ENCODE results near the gene CAPZB.

The CAPZB gene

GRCh38 chr1:19404748-19405147 lies 80.6 kb downstream of the CAPZB start:
- no peak overlapping the region for H3K4me3 Mint-ChIP-seq

GRCh38 chr1:19403256-19403655 lies 82.1 kb downstream of the CAPZB start:
- H3K27ac Mint-ChIP-seq = peak overlapping the region in 1 of 2 donors; percentile 2
- H3K4me3 Mint-ChIP-seq = no peak overlapping the region
- peaks cover 94% of the 10 kb centered on the region for H3K4me1 Mint-ChIP-seq
- ATAC-seq (no peak), DNase-seq (no peak)
- no peaks in the 10 kb centered on the region for H3K27me3 Mint-ChIP-seq
- H3K9me3 Mint-ChIP-seq = no peaks in the 10 kb centered on the region

More at GRCh38 chr1:19404748-19405147, 80.6 kb downstream of the CAPZB start:
- ATAC-seq (no peak), DNase-seq (no peak)
- Mint-ChIP-seq H3K27me3 (no peaks in the 10 kb centered on the region), H3K4me1 (peaks cover 91% of the 10 kb centered on the region), H3K9me3 (no peaks in the 10 kb centered on the region), H3K27ac (peak overlapping the region; percentile 36 to 65)

- H3K27me3 Mint-ChIP-seq = no peaks in the 10 kb centered on the region
- no peak for DNase-seq
- H3K4me1 Mint-ChIP-seq = peaks cover 91% of the 10 kb centered on the region
- no peak for ATAC-seq
- H3K4me3 Mint-ChIP-seq = no peak overlapping the region
- no peak overlapping the region for H3K27ac Mint-ChIP-seq
- no peaks in the 10 kb centered on the region for H3K9me3 Mint-ChIP-seq
Observed at GRCh38 chr1:19402031-19402813, 83.1 kb downstream of the CAPZB start.

GRCh38 chr1:19401535-19401889 lies 83.8 kb downstream of the CAPZB start:
- Mint-ChIP-seq H3K27ac (no peak overlapping the region), H3K27me3 (no peaks in the 10 kb centered on the region), H3K4me1 (peaks cover 89% of the 10 kb centered on the region), H3K4me3 (no peak overlapping the region), H3K9me3 (no peaks in the 10 kb centered on the region)
- DNase-seq = no peak
- no peak for ATAC-seq

- no peak for ATAC-seq
- Mint-ChIP-seq H3K9me3 (no peaks in the 10 kb centered on the region), H3K27me3 (no peaks in the 10 kb centered on the region), H3K4me1 (peaks cover 89% of the 10 kb centered on the region), H3K4me3 (no peak overlapping the region), H3K27ac (no peak overlapping the region)
- no peak for DNase-seq
Observed at GRCh38 chr1:19400875-19401534, 84.3 kb downstream of the CAPZB start.

GRCh38 chr1:19400192-19400611 lies 85.1 kb downstream of the CAPZB start:
- Mint-ChIP-seq H3K4me3 (no peak overlapping the region), H3K9me3 (no peaks in the 10 kb centered on the region), H3K4me1 (peaks cover 89% of the 10 kb centered on the region), H3K27ac (no peak overlapping the region), H3K27me3 (no peaks in the 10 kb centered on the region)
- DNase-seq (no peak), ATAC-seq (no peak)

GRCh38 chr1:19398309-19398760 lies 87.0 kb downstream of the CAPZB start:
- Mint-ChIP-seq H3K4me3 (no peak overlapping the region), H3K4me1 (peaks cover 94% of the 10 kb centered on the region), H3K27me3 (no peaks in the 10 kb centered on the region), H3K9me3 (no peaks in the 10 kb centered on the region), H3K27ac (peak overlapping the region in 1 of 2 donors; percentile 59)
- ATAC-seq = no peak
- DNase-seq = no peak

GRCh38 chr1:19397217-19397945 lies 88.0 kb downstream of the CAPZB start:
- peak overlapping the region in 1 of 2 donors; percentile 79 for H3K27ac Mint-ChIP-seq
- ATAC-seq = no peak
- H3K4me3 Mint-ChIP-seq = no peak overlapping the region
- no peak for DNase-seq
- H3K9me3 Mint-ChIP-seq = no peaks in the 10 kb centered on the region
- H3K27me3 Mint-ChIP-seq = no peaks in the 10 kb centered on the region
- H3K4me1 Mint-ChIP-seq = peaks cover 94% of the 10 kb centered on the region

- ATAC-seq = no peak
- no peaks in the 10 kb centered on the region for H3K27me3 Mint-ChIP-seq
- H3K4me3 Mint-ChIP-seq = no peak overlapping the region
- no peak overlapping the region for H3K27ac Mint-ChIP-seq
- peaks cover 95% of the 10 kb centered on the region for H3K4me1 Mint-ChIP-seq
- DNase-seq = no peak
- no peaks in the 10 kb centered on the region for H3K9me3 Mint-ChIP-seq
Observed at GRCh38 chr1:19396280-19396679, 89.1 kb downstream of the CAPZB start.

- DNase-seq (no peak), ATAC-seq (no peak)
- Mint-ChIP-seq H3K4me3 (no peak overlapping the region), H3K4me1 (peaks cover 95% of the 10 kb centered on the region), H3K27ac (peak overlapping the region in 1 of 2 donors; percentile 73), H3K27me3 (no peaks in the 10 kb centered on the region), H3K9me3 (no peaks in the 10 kb centered on the region)
Observed at GRCh38 chr1:19395678-19396192, 89.6 kb downstream of the CAPZB start.

- Mint-ChIP-seq H3K27me3 (no peaks in the 10 kb centered on the region), H3K9me3 (no peaks in the 10 kb centered on the region), H3K4me3 (no peak overlapping the region), H3K27ac (peak overlapping the region in 1 of 2 donors; percentile 9), H3K4me1 (peaks cover 95% of the 10 kb centered on the region)
- ATAC-seq = no peak
- DNase-seq = no peak
Observed at GRCh38 chr1:19393046-19393445, 92.3 kb downstream of the CAPZB start.

- H3K4me1 Mint-ChIP-seq = peaks cover 98% of the 10 kb centered on the region
- H3K27ac Mint-ChIP-seq = peak overlapping the region; percentile 4 to 92
- no peak for ATAC-seq
- DNase-seq = no peak
- no peaks in the 10 kb centered on the region for H3K9me3 Mint-ChIP-seq
- no peaks in the 10 kb centered on the region for H3K27me3 Mint-ChIP-seq
- peak overlapping the region; percentile 21 to 61 for H3K4me3 Mint-ChIP-seq
Observed at GRCh38 chr1:19392221-19392620, 93.1 kb downstream of the CAPZB start.

- peak; percentile 39 for ATAC-seq
- no peaks in the 10 kb centered on the region for H3K27me3 Mint-ChIP-seq
- H3K27ac Mint-ChIP-seq = peak overlapping the region; percentile 92
- DNase-seq = no peak
- H3K4me1 Mint-ChIP-seq = peaks cover 93% of the 10 kb centered on the region
- peak overlapping the region; percentile 61 to 76 for H3K4me3 Mint-ChIP-seq
- H3K9me3 Mint-ChIP-seq = no peaks in the 10 kb centered on the region
Observed at GRCh38 chr1:19391596-19391981, 93.8 kb downstream of the CAPZB start.

- ATAC-seq (peak; percentile 77), DNase-seq (peak; percentile 27 to 56)
- Mint-ChIP-seq H3K4me1 (peaks cover 87% of the 10 kb centered on the region), H3K27me3 (no peaks in the 10 kb centered on the region), H3K4me3 (peak overlapping the region; percentile 61 to 76), H3K27ac (peak overlapping the region; percentile 92), H3K9me3 (no peaks in the 10 kb centered on the region)
Observed at GRCh38 chr1:19390901-19391595, 94.3 kb downstream of the CAPZB start.

- H3K27ac Mint-ChIP-seq = peak overlapping the region; percentile 92
- H3K4me1 Mint-ChIP-seq = peaks cover 82% of the 10 kb centered on the region
- ATAC-seq (no peak), DNase-seq (no peak)
- no peaks in the 10 kb centered on the region for H3K27me3 Mint-ChIP-seq
- H3K9me3 Mint-ChIP-seq = no peaks in the 10 kb centered on the region
- H3K4me3 Mint-ChIP-seq = peak overlapping the region; percentile 61 to 76
Observed at GRCh38 chr1:19390166-19390850, 95.0 kb downstream of the CAPZB start.
